Measurements from ENCODE around the gene MYO5B.

Gene MYO5B

GRCh38 chr18:49863769-49864621 is 331.0 kb downstream of the MYO5B start:
- Histone ChIP-seq H3K9ac (ENCODE audit: low read depth, low read length) (no peak overlapping the region), H3K9me3 (ENCODE audit: control insufficient read depth, insufficient read depth, low read length) (no peaks in the 10 kb centered on the region), H3K4me1 (ENCODE audit: insufficient read depth, low read length) (no peaks in the 10 kb centered on the region), H3K36me3 (ENCODE audit: insufficient read depth, low read length) (no peaks in the 10 kb centered on the region)

- no peaks in the 10 kb centered on the region for H3K36me3 ChIP-seq (ENCODE audit: insufficient read depth, low read length)
- peaks cover 2% of the 10 kb centered on the region; the same call in 1 of the 2 replicates for H3K4me1 ChIP-seq (ENCODE audit: insufficient read depth, low read length)
- H3K9me3 ChIP-seq (ENCODE audit: control insufficient read depth, insufficient read depth, low read length), result no peaks in the 10 kb centered on the region
- H3K9ac ChIP-seq (ENCODE audit: low read depth, low read length), result no peak overlapping the region
Measured at GRCh38 chr18:49862656-49863385, 332.1 kb downstream of the MYO5B start.

- Histone ChIP-seq H3K36me3 (ENCODE audit: insufficient read depth, low read length) (no peaks in the 10 kb centered on the region), H3K4me1 (ENCODE audit: insufficient read depth, low read length) (peaks cover 2% of the 10 kb centered on the region; the same call in 1 of the 2 replicates), H3K9ac (ENCODE audit: low read depth, low read length) (no peak overlapping the region), H3K9me3 (ENCODE audit: control insufficient read depth, insufficient read depth, low read length) (no peaks in the 10 kb centered on the region)
Measured at GRCh38 chr18:49861659-49862058, 333.3 kb downstream of the MYO5B start.

- Histone ChIP-seq H3K4me1 (ENCODE audit: insufficient read depth, low read length) (peaks cover 2% of the 10 kb centered on the region; the same call in 1 of the 2 replicates), H3K9me3 (ENCODE audit: control insufficient read depth, insufficient read depth, low read length) (no peaks in the 10 kb centered on the region), H3K36me3 (ENCODE audit: insufficient read depth, low read length) (no peaks in the 10 kb centered on the region), H3K9ac (ENCODE audit: low read depth, low read length) (no peak overlapping the region)
Measured at GRCh38 chr18:49859725-49860124, 335.2 kb downstream of the MYO5B start.

GRCh38 chr18:49859021-49859359 is 336.0 kb downstream of the MYO5B start:
- no peaks in the 10 kb centered on the region for H3K36me3 ChIP-seq (ENCODE audit: insufficient read depth, low read length)
- no peak overlapping the region for H3K9ac ChIP-seq (ENCODE audit: low read depth, low read length)
- no peaks in the 10 kb centered on the region for H3K9me3 ChIP-seq (ENCODE audit: control insufficient read depth, insufficient read depth, low read length)
- H3K4me1 ChIP-seq (ENCODE audit: insufficient read depth, low read length), result peaks cover 2% of the 10 kb centered on the region; the same call in 1 of the 2 replicates

- no peaks in the 10 kb centered on the region for H3K9me3 ChIP-seq (ENCODE audit: control insufficient read depth, insufficient read depth, low read length)
- H3K9ac ChIP-seq (ENCODE audit: low read depth, low read length), result no peak overlapping the region
- peaks cover 2% of the 10 kb centered on the region; the same call in 1 of the 2 replicates for H3K4me1 ChIP-seq (ENCODE audit: insufficient read depth, low read length)
- H3K36me3 ChIP-seq (ENCODE audit: insufficient read depth, low read length), result no peaks in the 10 kb centered on the region
Measured at GRCh38 chr18:49858309-49859020, 336.5 kb downstream of the MYO5B start.

- H3K36me3 ChIP-seq (ENCODE audit: insufficient read depth, low read length), result no peaks in the 10 kb centered on the region
- no peaks in the 10 kb centered on the region for H3K9me3 ChIP-seq (ENCODE audit: control insufficient read depth, insufficient read depth, low read length)
- H3K4me1 ChIP-seq (ENCODE audit: insufficient read depth, low read length), result peaks cover 2% of the 10 kb centered on the region; the same call in 1 of the 2 replicates
- H3K9ac ChIP-seq (ENCODE audit: low read depth, low read length), result no peak overlapping the region
Measured at GRCh38 chr18:49857708-49858107, 337.2 kb downstream of the MYO5B start.

- H3K36me3 ChIP-seq (ENCODE audit: insufficient read depth, low read length), result no peaks in the 10 kb centered on the region
- no peaks in the 10 kb centered on the region for H3K9me3 ChIP-seq (ENCODE audit: control insufficient read depth, insufficient read depth, low read length)
- H3K4me1 ChIP-seq (ENCODE audit: insufficient read depth, low read length), result peaks cover 2% of the 10 kb centered on the region; the same call in 1 of the 2 replicates
- H3K9ac ChIP-seq (ENCODE audit: low read depth, low read length), result no peak overlapping the region
Measured at GRCh38 chr18:49856496-49856895, 338.5 kb downstream of the MYO5B start.

GRCh38 chr18:49855711-49856415 is 339.1 kb downstream of the MYO5B start:
- H3K9me3 ChIP-seq (ENCODE audit: control insufficient read depth, insufficient read depth, low read length), result no peaks in the 10 kb centered on the region
- H3K9ac ChIP-seq (ENCODE audit: low read depth, low read length), result no peak overlapping the region
- H3K36me3 ChIP-seq (ENCODE audit: insufficient read depth, low read length), result no peaks in the 10 kb centered on the region
- H3K4me1 ChIP-seq (ENCODE audit: insufficient read depth, low read length), result peaks cover 2% of the 10 kb centered on the region; the same call in 1 of the 2 replicates

GRCh38 chr18:49854681-49855080 is 340.3 kb downstream of the MYO5B start:
- H3K9ac ChIP-seq (ENCODE audit: low read depth, low read length), result no peak overlapping the region
- H3K36me3 ChIP-seq (ENCODE audit: insufficient read depth, low read length), result no peaks in the 10 kb centered on the region
- peaks cover 2% of the 10 kb centered on the region; the same call in 1 of the 2 replicates for H3K4me1 ChIP-seq (ENCODE audit: insufficient read depth, low read length)
- H3K9me3 ChIP-seq (ENCODE audit: control insufficient read depth, insufficient read depth, low read length), result no peaks in the 10 kb centered on the region

GRCh38 chr18:49853436-49853835 is 341.5 kb downstream of the MYO5B start:
- Histone ChIP-seq H3K36me3 (ENCODE audit: insufficient read depth, low read length) (no peaks in the 10 kb centered on the region), H3K9ac (ENCODE audit: low read depth, low read length) (no peak overlapping the region), H3K4me1 (ENCODE audit: insufficient read depth, low read length) (peaks cover 7% of the 10 kb centered on the region; the same call in 1 of the 2 replicates), H3K9me3 (ENCODE audit: control insufficient read depth, insufficient read depth, low read length) (no peaks in the 10 kb centered on the region)

GRCh38 chr18:49853011-49853410 is 341.9 kb downstream of the MYO5B start:
- Histone ChIP-seq H3K9ac (ENCODE audit: low read depth, low read length) (no peak overlapping the region), H3K36me3 (ENCODE audit: insufficient read depth, low read length) (no peaks in the 10 kb centered on the region), H3K9me3 (ENCODE audit: control insufficient read depth, insufficient read depth, low read length) (no peaks in the 10 kb centered on the region), H3K4me1 (ENCODE audit: insufficient read depth, low read length) (peaks cover 7% of the 10 kb centered on the region; the same call in 1 of the 2 replicates)

- H3K9ac ChIP-seq (ENCODE audit: low read depth, low read length), result no peak overlapping the region
- no peaks in the 10 kb centered on the region for H3K9me3 ChIP-seq (ENCODE audit: control insufficient read depth, insufficient read depth, low read length)
- H3K4me1 ChIP-seq (ENCODE audit: insufficient read depth, low read length), result peaks cover 7% of the 10 kb centered on the region; the same call in 1 of the 2 replicates
- H3K36me3 ChIP-seq (ENCODE audit: insufficient read depth, low read length), result no peaks in the 10 kb centered on the region
Measured at GRCh38 chr18:49851624-49852023, 343.3 kb downstream of the MYO5B start.

- H3K36me3 ChIP-seq (ENCODE audit: insufficient read depth, low read length), result no peaks in the 10 kb centered on the region
- H3K4me1 ChIP-seq (ENCODE audit: insufficient read depth, low read length), result peaks cover 7% of the 10 kb centered on the region; the same call in 1 of the 2 replicates
- no peaks in the 10 kb centered on the region for H3K9me3 ChIP-seq (ENCODE audit: control insufficient read depth, insufficient read depth, low read length)
- H3K9ac ChIP-seq (ENCODE audit: low read depth, low read length), result no peak overlapping the region
Measured at GRCh38 chr18:49850636-49851035, 344.3 kb downstream of the MYO5B start.

Data from ES-I3 (cell line).